H1 (cell line): ENCODE measurements around the gene VPS26B. TPM values are rescaled to one million over a fixed set of nuclear protein-coding genes. Genes with fewer than 3 reads are reported as not detected.
A peak's percentile ranks its signal among the peaks of the same experiment; 100 is the strongest.

Experiments
- CTCF ChIA-PET: fragments of 300-600 bp; sonication (Branson Sonifier 250); formaldehyde crosslinking; loops from one replicate; lab custom pipeline; 2021; ENCODE audit not compliant: partially characterized antibody; lab: Charles Lee
- POLR2A ChIA-PET: fragments of 300-600 bp; sonication (Branson Sonifier 250); formaldehyde crosslinking; loops from one replicate; lab custom pipeline; 2021; ENCODE audit warnings: inconsistent platforms; ENCODE audit not compliant: partially characterized antibody; lab: Charles Lee
- DNase-seq, 2 experiments: peaks; one replicate each; pipeline versions ENCODE4 v3.0.0 to v3.0.0-alpha.2; 2010 to 2022; ENCODE audit warnings: low spot score in 2 of 2, low read depth in 1 of 2, mixed read lengths in 1 of 2
- FAIRE-seq: peaks from 2 replicates; lab custom pipeline; 2011; peaks lifted over from hg19 to GRCh38; lab: Jason Lieb, UNC
- H2AFZ ChIP-seq: 2 replicates; pipeline ENCODE4 v1.8.1; 2012; ENCODE audit warnings: low read length, inconsistent platforms
- H2AK5ac ChIP-seq: 2 replicates; pipeline ENCODE4 v1.6.1; 2013; ENCODE audit warnings: low read depth, low read length
- H2BK120ac ChIP-seq: replicated peaks from 2 replicates; pipeline ENCODE3; 2013; ENCODE audit warnings: low read depth, low read length, inconsistent platforms
- H2BK12ac ChIP-seq: 2 replicates; pipeline ENCODE4 v1.6.1; 2013; ENCODE audit warnings: low read depth, low read length
- H2BK15ac ChIP-seq: 2 replicates; pipeline ENCODE4 v1.6.1; 2013; ENCODE audit warnings: low read length
- H2BK20ac ChIP-seq: 2 replicates; pipeline ENCODE4 v1.6.1; 2013; ENCODE audit warnings: low read length
- H2BK5ac ChIP-seq: 2 replicates; pipeline ENCODE4 v1.6.1; 2013; ENCODE audit warnings: low read depth, low read length
- H3K14ac ChIP-seq: 2 replicates; pipeline ENCODE4 v1.6.1; 2013; ENCODE audit warnings: inconsistent platforms; ENCODE audit not compliant: insufficient read length
- H3K18ac ChIP-seq: 2 replicates; pipeline ENCODE4 v1.6.1; 2013; ENCODE audit warnings: low read length; ENCODE audit errors: extremely low read depth
- H3K23ac ChIP-seq: 2 replicates; pipeline ENCODE4 v1.6.1; 2013; ENCODE audit warnings: inconsistent platforms; ENCODE audit not compliant: insufficient read length
- H3K23me2 ChIP-seq: 2 replicates; pipeline ENCODE4 v1.6.1; 2013; ENCODE audit warnings: low read depth, low read length
- H3K27ac ChIP-seq: 2 replicates; pipeline ENCODE4 v1.6.1; 2011; ENCODE audit warnings: low read depth, low read length, inconsistent platforms
- H3K27me3 ChIP-seq, 4 experiments: replicated peaks in 1 of 4; 1 replicate in 1 of 4; 2 replicates in 3 of 4; pipeline versions ENCODE4 v1.6.1 to v1.8.1; 2011 to 2013; ENCODE audit warnings: low read length in 3 of 4, mild to moderate bottlenecking in 3 of 4, inconsistent platforms in 2 of 4, mixed read lengths in 2 of 4, moderate library complexity in 1 of 4; ENCODE audit not compliant: control insufficient read depth in 3 of 4, insufficient read depth in 3 of 4; ENCODE audit errors: extremely low read depth in 1 of 4
- H3K36me3 ChIP-seq, 4 experiments: 2 replicates each; pipeline versions ENCODE4 v1.6.1 to v1.8.1; 2011 to 2013; ENCODE audit warnings: mild to moderate bottlenecking in 4 of 4, low read length in 3 of 4, moderate library complexity in 2 of 4, control low read depth in 1 of 4, inconsistent platforms in 1 of 4; ENCODE audit not compliant: insufficient read depth in 4 of 4, control insufficient read depth in 2 of 4
- H3K4ac ChIP-seq: replicated peaks from 2 replicates; pipeline ENCODE3; 2013; ENCODE audit warnings: low read length, low read depth, mixed read lengths, inconsistent platforms; ENCODE audit not compliant: insufficient read length
- H3K4me1 ChIP-seq, 4 experiments: replicated peaks in 1 of 4; 1 replicate in 1 of 4; 2 replicates in 3 of 4; pipeline versions ENCODE4 v1.6.1 to v1.8.1; 2011 to 2013; ENCODE audit warnings: low read length in 3 of 4, inconsistent platforms in 2 of 4, mixed read lengths in 1 of 4; ENCODE audit not compliant: insufficient read depth in 4 of 4, control insufficient read depth in 3 of 4
- H3K4me2 ChIP-seq, 2 experiments: 2 replicates each; pipeline versions ENCODE4 v1.6.1 to v1.8.1; 2011 to 2013; ENCODE audit warnings: low read depth in 2 of 2, low read length in 2 of 2, control low read depth in 1 of 2, inconsistent platforms in 1 of 2, mild to moderate bottlenecking in 1 of 2; ENCODE audit not compliant: insufficient read depth in 1 of 2
- H3K4me3 ChIP-seq, 4 experiments: fragments of 200-600, 300-600 bp in 1 of 4; sonication (generic), shearing (Covaris generic), sonication (Bioruptor Twin) in 1 of 4; 2 replicates each; pipeline versions ENCODE4 v1.5.1 to v1.8.1; 2011 to 2016; ENCODE audit warnings: low read length in 4 of 4, low read depth in 3 of 4, control low read depth in 2 of 4, inconsistent platforms in 2 of 4, mild to moderate bottlenecking in 2 of 4, mixed read lengths in 1 of 4, moderate library complexity in 1 of 4; ENCODE audit not compliant: insufficient read depth in 2 of 4; ENCODE audit errors: extremely low read depth in 1 of 4
- H3K56ac ChIP-seq: replicated peaks from 2 replicates; pipeline ENCODE3; 2013; ENCODE audit warnings: low read depth, mild to moderate bottlenecking, mixed read lengths, low read length, inconsistent platforms; ENCODE audit not compliant: insufficient read length
- H3K79me1 ChIP-seq: 2 replicates; pipeline ENCODE4 v1.6.1; 2013; ENCODE audit warnings: low read depth, low read length, control low read depth
- H3K79me2 ChIP-seq, 2 experiments: 2 replicates each; pipeline versions ENCODE4 v1.6.1 to v1.8.1; 2012 to 2013; ENCODE audit warnings: low read length in 2 of 2, mild to moderate bottlenecking in 2 of 2, inconsistent platforms in 1 of 2; ENCODE audit not compliant: insufficient read depth in 2 of 2, control insufficient read depth in 1 of 2
- H3K9ac ChIP-seq, 4 experiments: replicated peaks in 1 of 4; 1 replicate in 1 of 4; 2 replicates in 3 of 4; pipeline versions ENCODE4 v1.6.1 to v1.8.1; 2011 to 2013; ENCODE audit warnings: low read depth in 3 of 4, low read length in 3 of 4, control low read depth in 2 of 4, mild to moderate bottlenecking in 2 of 4, moderate library complexity in 2 of 4, inconsistent platforms in 1 of 4; ENCODE audit errors: extremely low read depth in 1 of 4
- H3K9me3 ChIP-seq, 2 experiments: 2 replicates each; pipeline versions ENCODE4 v1.6.1 to v1.8.1; 2012 to 2013; ENCODE audit warnings: mild to moderate bottlenecking in 2 of 2, moderate library complexity in 2 of 2, control low read depth in 1 of 2, inconsistent platforms in 1 of 2, low read depth in 1 of 2, low read length in 1 of 2, mixed read lengths in 1 of 2; ENCODE audit not compliant: insufficient read depth in 2 of 2
- H4K20me1 ChIP-seq, 2 experiments: replicated peaks in 1 of 2; 2 replicates each; pipeline versions ENCODE3 to v1.8.1; 2011 to 2013; ENCODE audit warnings: inconsistent platforms in 2 of 2, low read length in 2 of 2, mild to moderate bottlenecking in 1 of 2; ENCODE audit not compliant: insufficient read depth in 2 of 2, control insufficient read depth in 1 of 2
- H4K5ac ChIP-seq: 2 replicates; pipeline ENCODE4 v1.6.1; 2013; ENCODE audit warnings: low read length, low read depth, mixed read lengths, inconsistent platforms; ENCODE audit not compliant: insufficient read length
- H4K8ac ChIP-seq: 2 replicates; pipeline ENCODE4 v1.8.0; 2013; ENCODE audit warnings: mild to moderate bottlenecking, moderate library complexity, low read length, inconsistent platforms; ENCODE audit not compliant: insufficient read depth; ENCODE audit errors: extremely low read depth
- H4K91ac ChIP-seq: replicated peaks from 2 replicates; pipeline ENCODE3; 2013; ENCODE audit warnings: low read length, mixed read lengths, inconsistent platforms; ENCODE audit not compliant: insufficient read length
- ASH2L ChIP-seq: fragments of 200-600, 300-600 bp; sonication (generic); IDR thresholded peaks from one replicate; pipeline ENCODE4 v1.7.1; 2017; ENCODE audit warnings: low read length
- BACH1 ChIP-seq: IDR thresholded peaks from 2 replicates; pipeline ENCODE4 v1.6.1; 2012; ENCODE audit warnings: low read length, improper control_type of control experiment
- CREB1 ChIP-seq: IDR thresholded peaks from 2 replicates; pipeline ENCODE4 v1.6.1; 2012; ENCODE audit warnings: inconsistent platforms
- EGR1 ChIP-seq: IDR thresholded peaks from 2 replicates; pipeline ENCODE4 v1.6.1; 2011; ENCODE audit warnings: low read depth, low read length, borderline replicate concordance
- KDM5A ChIP-seq: fragments of 200-600 bp; IDR thresholded peaks from 2 replicates; pipeline ENCODE4 v1.7.1; 2012; ENCODE audit warnings: mild to moderate bottlenecking, low read length, inconsistent platforms, mixed read lengths
- RBBP5 ChIP-seq: IDR thresholded peaks from 2 replicates; pipeline ENCODE4 v1.7.1; 2012; ENCODE audit warnings: low read depth, mild to moderate bottlenecking, inconsistent platforms, low read length, moderate library complexity, borderline replicate concordance
- SIN3A ChIP-seq, 2 experiments: IDR thresholded peaks in 1 of 2; conservative IDR thresholded peaks in 1 of 2; 2 replicates each; pipeline ENCODE4 v1.6.1; 2011 to 2012; ENCODE audit warnings: low read length in 2 of 2, improper control_type of control experiment in 1 of 2, low read depth in 1 of 2, mild to moderate bottlenecking in 1 of 2
- SP1 ChIP-seq: IDR thresholded peaks from 2 replicates; pipeline ENCODE4 v1.6.1; 2011; ENCODE audit warnings: low read depth, low read length
- SUZ12 ChIP-seq: fragments of 200-600 bp; sonication (generic); IDR thresholded peaks from 2 replicates; pipeline ENCODE4 v1.6.1; 2012; ENCODE audit warnings: mild to moderate bottlenecking, inconsistent platforms, low read length, moderate library complexity, mixed read lengths
- TAF7 ChIP-seq: optimal IDR thresholded peaks from 2 replicates; pipeline ENCODE3; 2011; ENCODE audit warnings: low read depth, mild to moderate bottlenecking, inconsistent platforms, low read length, moderate library complexity, borderline replicate concordance
- WGBS, 2 experiments: shearing (Covaris generic) in 1 of 2; methylation state at CpG; one replicate each; pipeline versions ENCODE4 v1.1.6 to v1.1.7; 2013 to 2015; ENCODE audit warnings: low lambda C conversion rate in 2 of 2, mixed read lengths in 2 of 2, inconsistent platforms in 1 of 2, low coverage in 1 of 2, missing lambda C conversion rate in 1 of 2; ENCODE audit not compliant: insufficient replicate concordance in 2 of 2, insufficient coverage in 1 of 2, insufficient read length in 1 of 2; ENCODE audit errors: extremely low coverage in 1 of 2, missing lambda C conversion rate in 1 of 2; 5-methylcytosine and 5-hydroxymethylcytosine counted together
- polyA plus RNA-seq, 7 experiments: library from polyadenylated mRNA; depleted of rRNA in 3 of 7; stranded (reverse) in 5 of 7; unstranded in 2 of 7; fragments of >200 nt in 5 of 7; fragments of 200-250 nt in 2 of 7; gene quantifications; 1 replicate in 5 of 7; 2 replicates in 1 of 7; 4 replicates in 1 of 7; pipeline versions ENCODE4 v1.2.1 to v1.2.3, GENCODE V29; 2011 to 2013; ENCODE audit warnings: missing spikeins in 2 of 7, mixed read lengths in 2 of 7
- total RNA-seq: library from RNA; stranded (reverse); fragmentation: NEBNext Ultra II Directional; extraction: Animal tissue kit (Norgen Biotek cat#: 25700); gene quantifications from 2 replicates; pipeline ENCODE4 v1.2.1, GENCODE V29; 2021

Gene VPS26B
- total and polyA plus RNA-seq, 2 of the 8 experiments (the other 6 are each of a cell fraction or from before 2014, with no cell fraction given): 18.3 to 27.0 TPM

DNA sequence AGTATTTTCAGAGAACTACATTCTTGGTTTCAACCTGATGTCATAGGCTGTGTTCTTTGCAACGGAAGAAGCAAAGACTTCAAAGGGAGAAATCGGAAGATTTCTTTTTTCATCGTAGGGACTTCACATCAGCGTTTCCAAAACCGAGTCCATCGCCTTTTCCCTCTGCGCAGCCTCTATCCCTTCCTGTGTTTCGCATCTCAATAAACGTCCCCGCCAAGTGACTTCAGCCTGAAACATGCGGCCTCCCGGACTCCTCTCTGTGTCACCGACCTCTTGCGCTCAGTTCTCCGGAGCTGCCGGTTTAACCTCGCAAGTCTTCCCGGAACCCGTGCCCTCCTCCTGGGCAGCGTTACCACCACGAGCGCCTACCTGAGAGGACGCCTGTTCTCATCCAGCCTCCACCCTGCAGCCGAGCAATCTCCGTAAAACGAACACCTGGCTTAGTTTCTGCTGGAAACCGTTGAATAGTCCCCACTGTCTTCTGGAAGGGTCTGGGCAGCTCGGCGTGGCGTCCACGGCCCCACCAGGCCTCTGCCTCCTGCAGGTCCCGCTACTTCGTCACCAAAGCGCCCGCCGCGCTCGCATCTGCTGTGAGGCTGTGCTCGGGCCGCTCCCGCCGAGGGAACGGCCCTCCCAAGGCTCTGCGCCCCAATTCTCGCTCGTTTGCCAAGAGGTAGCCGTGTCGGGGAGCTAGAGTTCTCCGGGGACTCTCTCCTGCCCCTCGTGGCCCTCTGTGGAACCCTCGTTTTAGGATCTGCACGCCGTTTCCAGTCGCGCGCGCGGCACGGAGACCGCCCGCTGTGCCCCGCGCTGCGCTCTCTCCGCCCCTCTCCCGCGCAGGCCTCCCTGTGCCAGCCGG lies 51.3 kb downstream of the VPS26B start, which contains the start of gene GLB1L3:
GLB1L3 (plus strand) TSS at position 846 of the 862 bp plus-strand sequence. CDS start 362 bp downstream, outside the sequence.
- Histone ChIP-seq H3K23ac (no peak within 1 kb of the TSS), H3K79me1 (no peaks in the 10 kb centered on the region), H3K14ac (no peak within 1 kb of the TSS), H2BK20ac (no peak within 1 kb of the TSS), H3K4ac (peak within 1 kb of the TSS; percentile 60), H4K91ac (peak within 1 kb of the TSS; percentile 83), H3K23me2 (peaks cover 18% of the 10 kb centered on the region), H2BK12ac (peak within 1 kb of the TSS; percentile 84; the same call in 1 of the 2 replicates), H3K56ac (peak within 1 kb of the TSS; percentile 66), H2BK15ac (peak within 1 kb of the TSS; percentile 89; the same call in 1 of the 2 replicates), H4K20me1 (no peaks in the 10 kb centered on the region), H3K4me1 (peaks cover 8 to 17% (median 14%) of the 10 kb centered on the region in 4 experiments), H2BK120ac (peak within 1 kb of the TSS; percentile 51), H3K4me3 (peak within 1 kb of the TSS; percentile 88 to 92 (median 90)), H2AFZ (peak within 1 kb of the TSS; percentile 85), H3K79me2 (peaks cover 3 to 45% of the 10 kb centered on the region in 2 experiments; a peak in 2 of 4 replicates), H3K9me3 (no peaks in the 10 kb centered on the region), H3K36me3 (peaks cover 0 to 5% (median 1%) of the 10 kb centered on the region in 4 experiments; a peak in 2 of 8 replicates), H3K9ac (peak within 1 kb of the TSS in 3 of 4 experiments; percentile 52 to 72 (median 63); a peak in 6 of 7 replicates), H3K27ac (no peak within 1 kb of the TSS), H4K8ac (peak within 1 kb of the TSS; percentile 91), H3K4me2 (peak within 1 kb of the TSS; percentile 92 to 95), H2BK5ac (peak within 1 kb of the TSS; percentile 90; the same call in 1 of the 2 replicates), H3K18ac (peak within 1 kb of the TSS; percentile 88), H2AK5ac (no peak within 1 kb of the TSS), H4K5ac (peak within 1 kb of the TSS; percentile 84), H3K27me3 (peaks cover 0 to 7% (median 0%) of the 10 kb centered on the region in 4 experiments; a peak in 3 of 7 replicates)
- ChIA-PET CTCF (interaction anchor here (0.6 to 12.0 kb wide), 9 partner anchors 11 to 61 kb away, joined by 3 to 114 read pairs (median 5); no protein-coding TSS in a partner anchor), POLR2A (interaction anchor here (0.7 to 7.7 kb wide), 12 partner anchors 11 to 594 kb away, joined by 3 to 76 read pairs (median 3); partner anchors contain the start of genes ACAD8, NCAPD3, THYN1 and VPS26B)
- DNase-seq (peak in 1 of 2 experiments; percentile 85), FAIRE-seq (no peak)
- 1% methylated on average over 67 of the region's 68 CpGs; no CpG with 5 or more reads in 1 of the 2 experiments for WGBS, 2 experiments
- TF ChIP-seq CREB1 (0 out of 2 replicates have a peak, but pooled peaks have one; percentile 7), ASH2L (peak; percentile 90), EGR1 (no peak), SUZ12 (peak; percentile 49; the same call in 1 of the 2 replicates), KDM5A (no peak), TAF7 (peak; percentile 61), SP1 (no peak), SIN3A (conservative IDR thresholded peaks at IDR 0.05 in 1 of 2, IDR thresholded peaks at IDR 0.05 in 1 of 2; ENCODE audit: low read depth in 1 of 2, low read length in 2 of 2) (0 out of 4 replicates have a peak, but pooled peaks have one; percentile 14 to 37), BACH1 (peak; percentile 74), RBBP5 (peak; percentile 92)
